IMR-90 (cell line): Measurements from ENCODE around the gene CYP27B1. TPM values are rescaled to one million over a fixed set of nuclear protein-coding genes. Genes with fewer than 3 reads are reported as not detected.

Experiments used
- ATAC-seq: fragments of 200-7000 bp; cut with Tn5 transposase; 2 replicates; pipeline ENCODE4 v1.9.1; 2020; ENCODE audit warnings: low read depth, mild to moderate bottlenecking, moderate library complexity
- BruUV-seq: library from RNA; stranded (reverse); fragments of 400-500 nt; replicated peaks from 2 replicates; lab custom pipeline; 2021; lab: Mats Ljungman, UMichigan
- CTCF ChIA-PET: fragments of 300-600 bp; formaldehyde crosslinking; extraction: SDS; loops from one replicate; lab custom pipeline; 2021; ENCODE audit warnings: antibody characterized with exemption; lab: Yijun Ruan, JAX
- POLR2A ChIA-PET: fragments of 300-600 bp; sonication (Branson Sonifier 250); formaldehyde crosslinking; loops from one replicate; lab custom pipeline; 2022; ENCODE audit warnings: antibody characterized with exemption; ENCODE audit not compliant: unreplicated experiment; lab: Charles Lee
- DNase-seq: peaks from one replicate; pipeline ENCODE4 v3.0.0; 2013
- H2AFZ ChIP-seq: replicated peaks from 2 replicates; pipeline ENCODE3; 2013; ENCODE audit warnings: low read length, mild to moderate bottlenecking; ENCODE audit not compliant: poor library complexity
- H2AK5ac ChIP-seq: 2 replicates; pipeline ENCODE4 v1.6.1; 2013; ENCODE audit warnings: low read depth, low read length, inconsistent platforms
- H2AK9ac ChIP-seq: replicated peaks from 2 replicates; pipeline ENCODE3; 2013; ENCODE audit warnings: mild to moderate bottlenecking, low read depth, low read length, moderate library complexity; ENCODE audit not compliant: poor library complexity
- H2BK120ac ChIP-seq: 2 replicates; pipeline ENCODE4 v1.6.1; 2013; ENCODE audit warnings: low read depth, low read length, inconsistent platforms
- H2BK15ac ChIP-seq: 3 replicates; pipeline ENCODE4 v1.6.1; 2013; ENCODE audit warnings: low read depth, low read length, inconsistent platforms
- H2BK20ac ChIP-seq: 2 replicates; pipeline ENCODE4 v1.6.1; 2013; ENCODE audit warnings: low read depth, mild to moderate bottlenecking, inconsistent platforms, low read length, moderate library complexity
- H2BK5ac ChIP-seq: 2 replicates; pipeline ENCODE4 v1.6.1; 2013; ENCODE audit warnings: mild to moderate bottlenecking, low read depth, low read length, inconsistent platforms; ENCODE audit not compliant: poor library complexity, severe bottlenecking
- H3K14ac ChIP-seq: replicated peaks from 2 replicates; pipeline ENCODE4 v1.6.1; 2013; ENCODE audit warnings: low read depth, low read length, inconsistent platforms
- H3K18ac ChIP-seq: 2 replicates; pipeline ENCODE4 v1.6.1; 2013; ENCODE audit warnings: low read depth, low read length, control low read depth
- H3K23ac ChIP-seq: 2 replicates; pipeline ENCODE4 v1.6.1; 2013; ENCODE audit warnings: low read depth, low read length, inconsistent platforms
- H3K27ac ChIP-seq: 2 replicates; pipeline ENCODE4 v1.5.1; 2013; ENCODE audit warnings: mild to moderate bottlenecking, control low read depth, low read length; ENCODE audit not compliant: insufficient read depth
- H3K27me3 ChIP-seq: 2 replicates; pipeline ENCODE4 v1.6.1; 2013; ENCODE audit warnings: low read length; ENCODE audit not compliant: control insufficient read depth, insufficient read depth
- H3K36me3 ChIP-seq: 2 replicates; pipeline ENCODE4 v1.6.1; 2013; ENCODE audit warnings: low read length, mixed read lengths; ENCODE audit not compliant: control insufficient read depth, insufficient read depth
- H3K4ac ChIP-seq: 2 replicates; pipeline ENCODE4 v1.6.1; 2013; ENCODE audit warnings: low read depth, low read length, inconsistent platforms
- H3K4me1 ChIP-seq: 2 replicates; pipeline ENCODE4 v1.6.1; 2013; ENCODE audit warnings: low read length, mixed read lengths; ENCODE audit not compliant: control insufficient read depth, insufficient read depth
- H3K4me2 ChIP-seq: 2 replicates; pipeline ENCODE4 v1.6.1; 2013; ENCODE audit warnings: low read depth, mild to moderate bottlenecking, control low read depth, low read length, moderate library complexity
- H3K4me3 ChIP-seq: 2 replicates; pipeline ENCODE4 v1.5.1; 2013; ENCODE audit warnings: low read depth, mild to moderate bottlenecking, control low read depth, low read length, moderate library complexity; ENCODE audit not compliant: insufficient read depth
- H3K56ac ChIP-seq: 2 replicates; pipeline ENCODE4 v1.6.1; 2013; ENCODE audit warnings: low read length, inconsistent platforms; ENCODE audit not compliant: insufficient read depth; ENCODE audit errors: extremely low read depth
- H3K79me1 ChIP-seq, 2 experiments: 2 replicates each; pipeline ENCODE4 v1.6.1; 2013; ENCODE audit warnings: low read length in 2 of 2, inconsistent platforms in 1 of 2, low read depth in 1 of 2
- H3K9ac ChIP-seq: 2 replicates; pipeline ENCODE4 v1.6.1; 2013; ENCODE audit warnings: low read depth, low read length, control low read depth
- H3K9me1 ChIP-seq: 2 replicates; pipeline ENCODE4 v1.6.1; 2013; ENCODE audit warnings: low read length, inconsistent platforms; ENCODE audit not compliant: insufficient read depth
- H3K9me3 ChIP-seq: 2 replicates; pipeline ENCODE4 v1.6.1; 2013; ENCODE audit warnings: low read length; ENCODE audit not compliant: control insufficient read depth, insufficient read depth
- H4K20me1 ChIP-seq: 2 replicates; pipeline ENCODE4 v1.6.1; 2013; ENCODE audit warnings: low read length, inconsistent platforms; ENCODE audit not compliant: insufficient read depth
- H4K5ac ChIP-seq: 2 replicates; pipeline ENCODE4 v1.6.1; 2013; ENCODE audit warnings: mild to moderate bottlenecking, low read depth, low read length, control low read depth
- H4K8ac ChIP-seq, 2 experiments: 2 replicates each; pipeline ENCODE4 v1.6.1; 2013; ENCODE audit warnings: low read depth in 2 of 2, low read length in 2 of 2, control low read depth in 1 of 2, inconsistent platforms in 1 of 2
- H4K91ac ChIP-seq: 2 replicates; pipeline ENCODE4 v1.6.1; 2013; ENCODE audit warnings: low read depth, low read length, inconsistent platforms; ENCODE audit not compliant: insufficient read depth
- MXI1 ChIP-seq: IDR thresholded peaks from 2 replicates; pipeline ENCODE4 v1.6.1; 2012; ENCODE audit warnings: low read depth, mild to moderate bottlenecking, low read length, moderate library complexity, borderline replicate concordance
- NFE2L2 ChIP-seq: fragments of 150-350 bp; IDR thresholded peaks from 2 replicates; pipeline ENCODE4 v1.6.1; 2016; ENCODE audit warnings: low read depth, mild to moderate bottlenecking, low read length
- WGBS, 2 experiments: methylation state at CpG; one replicate each; pipeline versions ENCODE4 v1.1.5 to v1.1.7; 2013; ENCODE audit warnings: missing lambda C conversion rate in 2 of 2; ENCODE audit not compliant: insufficient read length in 1 of 2; ENCODE audit errors: extremely low coverage in 2 of 2; 5-methylcytosine and 5-hydroxymethylcytosine counted together
- dilution Hi-C: fragments of 300-500 bp; cut with HindIII; formaldehyde crosslinking; loops from one replicate; pipeline ENCODE4 v1.14.3; 2018; ENCODE audit warnings: low sequenced_read_pairs; ENCODE audit not compliant: unreplicated experiment
- in situ Hi-C: fragments of 300-500 bp; cut with MboI; formaldehyde crosslinking; loops from 3 replicates; pipeline ENCODE4 v1.14.3; 2019; ENCODE audit warnings: low sequenced_read_pairs, inconsistent platforms, mixed read lengths
- intact Hi-C: fragments of 100-400 bp; cut with micrococcal nuclease; formaldehyde crosslinking; loops from 2 replicates; pipeline ENCODE4 v1.10.0; 2022
- polyA plus RNA-seq, 3 experiments: library from polyadenylated mRNA; depleted of rRNA; stranded (reverse); fragments of >200 nt; gene quantifications; 2 replicates each; pipeline ENCODE4 v1.2.3, GENCODE V29; 2012; ENCODE audit warnings: low replicate concordance in 1 of 3
- total RNA-seq: library from RNA; depleted of rRNA; stranded (reverse); fragments of >200 nt; gene quantifications from 2 replicates; pipeline ENCODE4 v1.2.3, GENCODE V29; 2012
- TF ChIP-seq, protein P1 (sequence below): conservative IDR thresholded peaks from 2 replicates; pipeline ENCODE4 v1.5.1; 2012; ENCODE audit warnings: mild to moderate bottlenecking, low read depth, low read length, improper control_type of control experiment

CYP27B1 gene
- total and polyA plus RNA-seq, 2 of the 4 experiments (the other 2 are of a cell fraction) = 0.36 to 1.3 TPM

DNA sequence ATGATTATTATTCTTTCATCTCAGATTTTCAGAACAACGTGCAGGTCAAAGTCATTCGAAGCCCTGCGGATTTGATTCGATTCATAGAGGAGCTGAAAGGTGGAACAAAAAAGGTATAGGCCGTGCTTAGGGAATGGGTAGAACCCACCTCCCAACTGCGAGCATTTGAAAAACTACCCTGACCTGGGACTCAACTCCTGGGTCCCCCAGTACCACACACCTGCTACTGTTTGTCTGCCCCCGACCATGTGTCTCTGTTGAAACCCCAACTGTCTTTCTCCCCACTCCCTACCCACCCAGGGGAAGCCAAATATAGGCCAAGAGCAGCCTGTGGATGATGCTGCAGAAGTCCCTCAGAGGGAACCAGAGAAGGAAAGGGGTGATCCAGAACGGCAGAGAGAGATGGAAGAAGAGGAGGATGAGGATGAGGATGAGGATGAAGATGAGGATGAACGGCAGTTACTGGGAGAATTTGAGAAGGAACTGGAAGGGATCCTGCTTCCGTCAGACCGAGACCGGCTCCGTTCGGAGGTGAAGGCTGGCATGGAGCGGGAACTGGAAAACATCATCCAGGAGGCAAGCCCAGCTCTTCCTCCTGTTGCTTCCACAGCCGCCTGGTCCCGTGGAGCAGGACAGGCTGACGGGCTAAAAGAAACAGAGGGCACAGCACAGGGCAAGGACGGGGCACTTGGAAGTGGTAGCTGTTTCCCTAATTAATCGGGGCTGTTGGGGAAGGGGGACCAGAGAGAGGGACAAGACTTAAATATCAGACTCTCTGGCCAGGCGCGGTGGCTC lies 48.8 kb downstream of the CYP27B1 start:
- no peak for ATAC-seq
- no peak overlapping the region for H4K91ac ChIP-seq
- no peak overlapping the region for H3K4ac ChIP-seq
- peaks cover 51% of the 10 kb centered on the region for H3K36me3 ChIP-seq
- no peak overlapping the region for H3K14ac ChIP-seq
- H3K27ac ChIP-seq = no peak overlapping the region
- no peaks in the 10 kb centered on the region for H4K20me1 ChIP-seq
- H3K18ac ChIP-seq = no peak overlapping the region
- no peak overlapping the region for H4K8ac ChIP-seq
- H3K4me1 ChIP-seq = no peaks in the 10 kb centered on the region
- H2BK20ac ChIP-seq = no peak overlapping the region
- no peak overlapping the region for H2BK15ac ChIP-seq
- H3K56ac ChIP-seq = no peak overlapping the region
- intact Hi-C loops (no loop called here), dilution Hi-C loops (no loop called here), in situ Hi-C loops (no loop called here)
- H2AK9ac ChIP-seq = no peak overlapping the region
- H3K9me1 ChIP-seq = 0 out of 2 replicates have a peak, but pooled peaks cover 3% of the 10 kb centered on the region
- BruUV-seq = no TSS peak
- no peak overlapping the region for H2AFZ ChIP-seq
- no peak overlapping the region for H2AK5ac ChIP-seq
- H3K4me3 ChIP-seq = no peak overlapping the region
- no peak overlapping the region for H3K9ac ChIP-seq
- no peaks in the 10 kb centered on the region for H3K27me3 ChIP-seq
- H3K9me3 ChIP-seq = no peaks in the 10 kb centered on the region
- no peak for DNase-seq
- H3K23ac ChIP-seq = no peak overlapping the region
- ChIA-PET POLR2A (no interaction called here), CTCF (no interaction called here)
- no peak overlapping the region for H4K5ac ChIP-seq
- no peak overlapping the region for H2BK120ac ChIP-seq
- no peaks in the 10 kb centered on the region; a peak in 1 of 4 replicates for H3K79me1 ChIP-seq
- 91% methylated on average over 7 of the region's 22 CpGs; no CpG with 5 or more reads in 1 of the 2 experiments for WGBS, 2 experiments
- H2BK5ac ChIP-seq = no peak overlapping the region
- no peak for TF ChIP-seq NFE2L2
- no peak for TF ChIP-seq MXI1
- TF ChIP-seq, protein P1, sequence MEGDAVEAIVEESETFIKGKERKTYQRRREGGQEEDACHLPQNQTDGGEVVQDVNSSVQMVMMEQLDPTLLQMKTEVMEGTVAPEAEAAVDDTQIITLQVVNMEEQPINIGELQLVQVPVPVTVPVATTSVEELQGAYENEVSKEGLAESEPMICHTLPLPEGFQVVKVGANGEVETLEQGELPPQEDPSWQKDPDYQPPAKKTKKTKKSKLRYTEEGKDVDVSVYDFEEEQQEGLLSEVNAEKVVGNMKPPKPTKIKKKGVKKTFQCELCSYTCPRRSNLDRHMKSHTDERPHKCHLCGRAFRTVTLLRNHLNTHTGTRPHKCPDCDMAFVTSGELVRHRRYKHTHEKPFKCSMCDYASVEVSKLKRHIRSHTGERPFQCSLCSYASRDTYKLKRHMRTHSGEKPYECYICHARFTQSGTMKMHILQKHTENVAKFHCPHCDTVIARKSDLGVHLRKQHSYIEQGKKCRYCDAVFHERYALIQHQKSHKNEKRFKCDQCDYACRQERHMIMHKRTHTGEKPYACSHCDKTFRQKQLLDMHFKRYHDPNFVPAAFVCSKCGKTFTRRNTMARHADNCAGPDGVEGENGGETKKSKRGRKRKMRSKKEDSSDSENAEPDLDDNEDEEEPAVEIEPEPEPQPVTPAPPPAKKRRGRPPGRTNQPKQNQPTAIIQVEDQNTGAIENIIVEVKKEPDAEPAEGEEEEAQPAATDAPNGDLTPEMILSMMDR = no peak
- no peak overlapping the region for H3K4me2 ChIP-seq
